Measurements from ENCODE around the gene CDC42EP5.

Gene CDC42EP5

GRCh38 chr19:54473071-54473891 lies at the start of gene CDC42EP5:
Gene CDC42EP5, minus strand, starts transcription at chr19:54473296. Its CDS starts 7,749 bp downstream, at chr19:54465547.
- H3K79me2 ChIP-seq (ENCODE audit: control insufficient read depth, low read length), result no peaks in the 10 kb centered on the region
- no peaks in the 10 kb centered on the region for H4K20me1 ChIP-seq (ENCODE audit: control insufficient read depth, insufficient read depth, low read depth, low read length)
- H3K9me2 ChIP-seq (replicated peaks; ENCODE audit: control insufficient read depth, low read length), result no peaks in the 10 kb centered on the region
- peaks cover 6% of the 10 kb centered on the region for H3K4me1 ChIP-seq (ENCODE audit: control insufficient read depth, low read length)
- H3K4me2 ChIP-seq (ENCODE audit: low read length), result no peak within 1 kb of the TSS
- TF ChIP-seq EZH2phosphoT487 (IDR thresholded peaks at IDR 0.05; ENCODE audit: borderline replicate concordance, low read length), result no peak
- no peak for TF ChIP-seq CTCF (IDR thresholded peaks at IDR 0.05; ENCODE audit: low read depth, low read length, poor library complexity, severe bottlenecking)
- H3K27me3 ChIP-seq (ENCODE audit: control insufficient read depth, low read length), result peaks cover 34% of the 10 kb centered on the region
- no peak within 1 kb of the TSS for H3K4me3 ChIP-seq (ENCODE audit: low read length)
- H3K27ac ChIP-seq (ENCODE audit: low read depth, low read length), result no peak within 1 kb of the TSS
- H3K36me3 ChIP-seq (ENCODE audit: control insufficient read depth, low read length), result no peaks in the 10 kb centered on the region
- no peaks in the 10 kb centered on the region for H3F3A ChIP-seq (ENCODE audit: control insufficient read depth, insufficient read depth)
- H3K9me3 ChIP-seq (ENCODE audit: control insufficient read depth, insufficient read depth, low read length), result no peaks in the 10 kb centered on the region

GRCh38 chr19:54521860-54522513 lies 48.9 kb upstream of the CDC42EP5 start:
- peak overlapping the region; percentile 67; the same call in 1 of the 2 replicates for H3K4me2 ChIP-seq (ENCODE audit: low read length)
- no peak for TF ChIP-seq CTCF (IDR thresholded peaks at IDR 0.05; ENCODE audit: low read depth, low read length, poor library complexity, severe bottlenecking)
- TF ChIP-seq EZH2phosphoT487 (IDR thresholded peaks at IDR 0.05; ENCODE audit: borderline replicate concordance, low read length), result no peak

GRCh38 chr19:54521022-54521859 lies 48.1 kb upstream of the CDC42EP5 start:
- peak overlapping the region; percentile 67 for H3K4me2 ChIP-seq (ENCODE audit: low read length)
- H3K4me3 ChIP-seq (ENCODE audit: low read length), result peak overlapping the region; percentile 42
- no peaks in the 10 kb centered on the region for H3K9me3 ChIP-seq (ENCODE audit: control insufficient read depth, insufficient read depth, low read length)
- H3K27me3 ChIP-seq (ENCODE audit: control insufficient read depth, low read length), result peaks cover 58% of the 10 kb centered on the region
- peaks cover 4% of the 10 kb centered on the region; the same call in 1 of the 2 replicates for H3F3A ChIP-seq (ENCODE audit: control insufficient read depth, insufficient read depth)
- H3K4me1 ChIP-seq (ENCODE audit: control insufficient read depth, low read length), result peaks cover 38% of the 10 kb centered on the region
- TF ChIP-seq CTCF (IDR thresholded peaks at IDR 0.05; ENCODE audit: low read depth, low read length, poor library complexity, severe bottlenecking) (no peak), EZH2phosphoT487 (IDR thresholded peaks at IDR 0.05; ENCODE audit: borderline replicate concordance, low read length) (no peak)
- H3K27ac ChIP-seq (ENCODE audit: low read depth, low read length), result no peak overlapping the region
- H3K9me2 ChIP-seq (replicated peaks; ENCODE audit: control insufficient read depth, low read length), result no peaks in the 10 kb centered on the region
- H4K20me1 ChIP-seq (ENCODE audit: control insufficient read depth, insufficient read depth, low read depth, low read length), result peaks cover 7% of the 10 kb centered on the region; the same call in 1 of the 2 replicates
- H3K79me2 ChIP-seq (ENCODE audit: control insufficient read depth, low read length), result no peaks in the 10 kb centered on the region
- H3K36me3 ChIP-seq (ENCODE audit: control insufficient read depth, low read length), result no peaks in the 10 kb centered on the region

More at GRCh38 chr19:54521860-54522513, 48.9 kb upstream of the CDC42EP5 start:
- peaks cover 7% of the 10 kb centered on the region; the same call in 1 of the 2 replicates for H4K20me1 ChIP-seq (ENCODE audit: control insufficient read depth, insufficient read depth, low read depth, low read length)
- no peaks in the 10 kb centered on the region for H3K79me2 ChIP-seq (ENCODE audit: control insufficient read depth, low read length)
- H3K27ac ChIP-seq (ENCODE audit: low read depth, low read length), result no peak overlapping the region
- no peaks in the 10 kb centered on the region for H3K9me3 ChIP-seq (ENCODE audit: control insufficient read depth, insufficient read depth, low read length)
- no peaks in the 10 kb centered on the region for H3K36me3 ChIP-seq (ENCODE audit: control insufficient read depth, low read length)
- H3K9me2 ChIP-seq (replicated peaks; ENCODE audit: control insufficient read depth, low read length), result no peaks in the 10 kb centered on the region
- peaks cover 4% of the 10 kb centered on the region; the same call in 1 of the 2 replicates for H3F3A ChIP-seq (ENCODE audit: control insufficient read depth, insufficient read depth)
- peaks cover 38% of the 10 kb centered on the region for H3K4me1 ChIP-seq (ENCODE audit: control insufficient read depth, low read length)
- peaks cover 58% of the 10 kb centered on the region for H3K27me3 ChIP-seq (ENCODE audit: control insufficient read depth, low read length)
- H3K4me3 ChIP-seq (ENCODE audit: low read length), result no peak overlapping the region; the same call in 1 of the 2 replicates
